GM12878 (cell line): ENCODE results near the gene CRYBB1. TPM values are rescaled to one million over a fixed set of nuclear protein-coding genes. Genes with fewer than 3 reads are reported as not detected.
A peak's percentile ranks its signal among the peaks of the same experiment; 100 is the strongest.

Source experiments
- ATAC-seq: fragments of 200-7000 bp; cut with Tn5 transposase; 3 replicates; pipeline ENCODE4 v1.9.1; 2020; ENCODE audit warnings: mild to moderate bottlenecking, moderate library complexity
- BruUV-seq: library from RNA; stranded (reverse); fragments of 400-500 nt; replicated peaks from 2 replicates; lab custom pipeline; 2021; lab: Mats Ljungman, UMichigan
- CTCF ChIA-PET: fragments of 300-600 bp; sonication (Branson Sonifier 250); formaldehyde crosslinking; extraction: SDS; loops from one replicate; lab custom pipeline; 2021; ENCODE audit warnings: inconsistent platforms; lab: Yijun Ruan, JAX
- POLR2A ChIA-PET: fragments of 350-600 bp; formaldehyde crosslinking; extraction: SDS; loops from one replicate; lab custom pipeline; 2021; ENCODE audit warnings: inconsistent platforms; lab: Charles Lee
- RAD21 ChIA-PET: fragments of 300-600 bp; sonication (Branson Sonifier 250); formaldehyde crosslinking; loops from one replicate; lab custom pipeline; 2023; ENCODE audit warnings: antibody characterized with exemption; ENCODE audit not compliant: unreplicated experiment; lab: Charles Lee
- SMC1A ChIA-PET: fragments of 300-600 bp; sonication (Branson Sonifier 250); formaldehyde crosslinking; loops from one replicate; lab custom pipeline; 2023; ENCODE audit not compliant: unreplicated experiment, uncharacterized antibody; lab: Charles Lee
- DNase-seq: peaks from one replicate; pipeline ENCODE4 v3.0.0-alpha.2; 2011; ENCODE audit warnings: low read depth, low spot score
- FAIRE-seq: peaks from 3 replicates; lab custom pipeline; 2011; peaks lifted over from hg19 to GRCh38; lab: Jason Lieb, UNC
- H2AFZ ChIP-seq: 2 replicates; pipeline ENCODE4 v1.6.0; 2011; ENCODE audit warnings: low read depth, low read length, control low read depth; ENCODE audit not compliant: control insufficient read depth
- H3K27ac ChIP-seq: 2 replicates; pipeline ENCODE4 v1.5.1; 2011; ENCODE audit warnings: control low read depth; ENCODE audit not compliant: control insufficient read depth, insufficient read depth
- H3K27me3 ChIP-seq, 2 experiments: replicated peaks in 1 of 2; 2 replicates each; pipeline versions ENCODE4 v1.6.0 to v1.6.1; 2011; ENCODE audit warnings: low read length in 1 of 2; ENCODE audit not compliant: control insufficient read depth in 2 of 2, insufficient read depth in 2 of 2
- H3K36me3 ChIP-seq, 2 experiments: 2 replicates each; pipeline ENCODE4 v1.5.1; 2011; ENCODE audit warnings: low read length in 1 of 2; ENCODE audit not compliant: control insufficient read depth in 2 of 2, insufficient read depth in 2 of 2
- H3K4me1 ChIP-seq: 2 replicates; pipeline ENCODE4 v1.6.1; 2011; ENCODE audit warnings: mild to moderate bottlenecking, low read length, moderate library complexity, mixed read lengths; ENCODE audit not compliant: control insufficient read depth, insufficient read depth
- H3K4me2 ChIP-seq: 2 replicates; pipeline ENCODE4 v1.6.0; 2011; ENCODE audit warnings: control low read depth; ENCODE audit not compliant: control insufficient read depth, insufficient read depth
- H3K4me3 ChIP-seq: fragments of 200-600 bp; sonication (generic); 2 replicates; pipeline ENCODE4 v1.5.1; 2016
- H3K79me2 ChIP-seq: 2 replicates; pipeline ENCODE4 v1.6.0; 2011; ENCODE audit warnings: low read length; ENCODE audit not compliant: control insufficient read depth, insufficient read depth
- H3K9ac ChIP-seq: 2 replicates; pipeline ENCODE4 v1.8.0; 2011; ENCODE audit warnings: low read length, control low read depth, mixed read lengths; ENCODE audit not compliant: control insufficient read depth, insufficient read depth
- H3K9me3 ChIP-seq: replicated peaks from 3 replicates; pipeline ENCODE4 v1.5.1; 2011; ENCODE audit warnings: mild to moderate bottlenecking, low read length; ENCODE audit not compliant: control insufficient read depth, insufficient read depth
- H4K20me1 ChIP-seq: 2 replicates; pipeline ENCODE4 v1.6.0; 2011; ENCODE audit not compliant: control insufficient read depth, insufficient read depth
- EP300 ChIP-seq, 2 experiments: fragments of 150-350 bp in 1 of 2; IDR thresholded peaks; 2 replicates each; pipeline ENCODE4 v1.6.1; 2011 to 2012; ENCODE audit warnings: low read depth in 2 of 2, low read length in 2 of 2, borderline replicate concordance in 1 of 2, improper control_type of control experiment in 1 of 2, inconsistent platforms in 1 of 2; ENCODE audit not compliant: control insufficient read depth in 1 of 2
- RUNX3 ChIP-seq: IDR thresholded peaks from 2 replicates; pipeline ENCODE4 v1.6.1; 2012; ENCODE audit warnings: low read length, inconsistent platforms
- SMC3 ChIP-seq: IDR thresholded peaks from 2 replicates; pipeline ENCODE4 v1.6.1; 2011; ENCODE audit warnings: low read length, improper control_type of control experiment, borderline replicate concordance
- TCF12 ChIP-seq: IDR thresholded peaks from 2 replicates; pipeline ENCODE4 v1.6.1; 2011; ENCODE audit warnings: low read depth, mild to moderate bottlenecking, low read length
- ZNF217 ChIP-seq: fragments of 450-650 bp; IDR thresholded peaks from 2 replicates; pipeline ENCODE4 v1.6.1; 2017; ENCODE audit warnings: antibody characterized with exemption, mild to moderate bottlenecking
- ZZZ3 ChIP-seq: IDR thresholded peaks from 2 replicates; pipeline ENCODE4 v1.6.1; 2011; ENCODE audit warnings: low read depth; ENCODE audit not compliant: control insufficient read depth, insufficient read length
- WGBS: methylation state at CpG from one replicate; pipeline ENCODE4 v1.1.6; 2016; ENCODE audit warnings: low lambda C conversion rate; ENCODE audit not compliant: insufficient replicate concordance, insufficient coverage; ENCODE audit errors: missing lambda C conversion rate; 5-methylcytosine and 5-hydroxymethylcytosine counted together
- in situ Hi-C: fragments of 300-500 bp; cut with MboI; formaldehyde crosslinking; loops from 9 replicates; pipeline ENCODE4 v1.14.3; 2018; ENCODE audit warnings: mixed read lengths
- intact Hi-C: fragments of 100-400 bp; cut with micrococcal nuclease; formaldehyde crosslinking; loops from one replicate; pipeline ENCODE4 v1.14.2; 2022; ENCODE audit not compliant: unreplicated experiment
- polyA plus RNA-seq, 11 experiments: library from polyadenylated mRNA; depleted of rRNA in 4 of 11; unstranded in 6 of 11; stranded (reverse) in 5 of 11; fragments of >200 nt; fragmentation: Nextera tagmentation in 4 of 11; fragmentation: Illumina TruSeq in 1 of 11; extraction: Ambion mirVana in 4 of 11; extraction: Trizol in 1 of 11; gene quantifications; 1 replicate in 1 of 11; 2 replicates in 10 of 11; pipeline versions ENCODE4 v1.2.1 to v1.2.3, GENCODE V29; 2011 to 2016; ENCODE audit warnings: inconsistent platforms in 2 of 11, missing spikeins in 2 of 11, low read depth in 1 of 11
- total RNA-seq, 4 experiments: library from RNA; depleted of rRNA in 3 of 4; stranded (reverse); fragments of >200 nt in 3 of 4; fragmentation: Illumina TruSeq in 1 of 4; extraction: Trizol in 1 of 4; gene quantifications; 2 replicates each; pipeline versions ENCODE4 v1.2.1 to v1.2.3, GENCODE V29; 2013 to 2021

The CRYBB1 gene
- total and polyA plus RNA-seq, 10 of the 15 experiments (the other 5 are each of a cell fraction or from before 2014, with no cell fraction given): 0.09 to 0.64 (median 0.23) TPM; not detected in 5

GRCh38 chr22:26648528-26649388 lies 30.9 kb upstream of the CRYBB1 start:
- H4K20me1 ChIP-seq: no peaks in the 10 kb centered on the region; the same call in 1 of the 2 replicates
- DNase-seq: no peak
- H3K79me2 ChIP-seq: no peaks in the 10 kb centered on the region
- ChIA-PET RAD21 (no interaction called here), SMC1A (no interaction called here), CTCF (interaction anchor here (1.3 kb wide), 1 partner anchor 17 kb away, joined by 3 read pairs; no protein-coding TSS in a partner anchor), POLR2A (no interaction called here)
- no peak overlapping the region for H3K4me2 ChIP-seq
- ATAC-seq: no peak
- no peak overlapping the region for H2AFZ ChIP-seq
- WGBS: 62% methylated on average over 6 of the region's 6 CpGs
- in situ Hi-C loops: no loop called here
- peaks cover 0 to 5% of the 10 kb centered on the region in 2 experiments; a peak in 2 of 4 replicates for H3K27me3 ChIP-seq
- peaks cover 27% of the 10 kb centered on the region for H3K4me1 ChIP-seq
- H3K9ac ChIP-seq: no peak overlapping the region
- FAIRE-seq: no peak
- no TSS peak for BruUV-seq
- intact Hi-C loops: no loop called here
- H3K27ac ChIP-seq: no peak overlapping the region
- no peak for TF ChIP-seq SMC3
- peak; percentile 56 for TF ChIP-seq ZZZ3
- no peak overlapping the region for H3K4me3 ChIP-seq
- H3K36me3 ChIP-seq: no peaks in the 10 kb centered on the region
- no peaks in the 10 kb centered on the region for H3K9me3 ChIP-seq

GRCh38 chr22:26648011-26648497 lies 30.2 kb upstream of the CRYBB1 start:
- no peak for DNase-seq
- intact Hi-C loops: no loop called here

More at GRCh38 chr22:26648011-26648497, 30.2 kb upstream of the CRYBB1 start:
- in situ Hi-C loops: no loop called here
- no TSS peak for BruUV-seq
- no peaks in the 10 kb centered on the region for H3K36me3 ChIP-seq
- no peak overlapping the region for H3K4me3 ChIP-seq
- no peak overlapping the region for H3K4me2 ChIP-seq
- no peak overlapping the region for H3K9ac ChIP-seq
- ATAC-seq: peak; percentile 38; the same call in 2 of the 3 replicates
- CTCF ChIA-PET: interaction anchor here (0.6 to 0.9 kb wide), 4 partner anchors 9 to 178 kb away, joined by 3 to 4 read pairs (median 4); partner anchors contain the start of gene MIAT
- H3K4me1 ChIP-seq: peaks cover 30% of the 10 kb centered on the region
- no peak overlapping the region for H3K27ac ChIP-seq
- no peaks in the 10 kb centered on the region for H3K79me2 ChIP-seq
- no peaks in the 10 kb centered on the region; the same call in 1 of the 2 replicates for H4K20me1 ChIP-seq
- no peak for FAIRE-seq
- SMC1A ChIA-PET: interaction anchor here (1.6 kb wide), 1 partner anchor 217 kb away, joined by 3 read pairs; no protein-coding TSS in a partner anchor
- TF ChIP-seq RUNX3: 0 out of 2 replicates have a peak, but pooled peaks have one; percentile 22
- no peak for TF ChIP-seq EP300 (IDR thresholded peaks at IDR 0.05; ENCODE audit: borderline replicate concordance in 1 of 2, control insufficient read depth in 1 of 2, low read depth in 2 of 2, low read length in 2 of 2)
- TF ChIP-seq TCF12: peak; percentile 44; the same call in 1 of the 2 replicates
- no peak for TF ChIP-seq ZNF217
- TF ChIP-seq, all 136 proteins: peak for 2
- WGBS: 53% methylated on average over 17 of the region's 17 CpGs
- peaks cover 0 to 4% of the 10 kb centered on the region in 2 experiments; a peak in 2 of 4 replicates for H3K27me3 ChIP-seq
- ChIA-PET POLR2A (no interaction called here), RAD21 (no interaction called here)
- H2AFZ ChIP-seq: no peak overlapping the region
- H3K9me3 ChIP-seq: no peaks in the 10 kb centered on the region
